ENCODE data around the gene TGFB1. TPM values are rescaled to one million over a fixed set of nuclear protein-coding genes. Genes with fewer than 3 reads are reported as not detected.
A peak's percentile ranks its signal among the peaks of the same experiment; 100 is the strongest.

TGFB1 gene
- polyA plus RNA-seq, 1 donor = 13.9 TPM

- Histone ChIP-seq H3K4me3 (ENCODE audit: low read length) (no peak overlapping the region), H3K36me3 (ENCODE audit: control insufficient read depth, insufficient read depth, low read length) (peaks cover 79% of the 10 kb centered on the region), H3K27ac (ENCODE audit: low read length) (no peak overlapping the region), H3K4me1 (ENCODE audit: control insufficient read depth, insufficient read depth, low read length) (peaks cover 9% of the 10 kb centered on the region), H3K9me3 (ENCODE audit: control insufficient read depth, low read depth, low read length) (no peaks in the 10 kb centered on the region), H3K27me3 (ENCODE audit: control insufficient read depth, insufficient read depth, low read length) (no peaks in the 10 kb centered on the region)
- DNase-seq = no peak
- no CpG with 5 or more reads among the region's 4 CpGs for WGBS (ENCODE audit: insufficient coverage, low lambda C conversion rate)
These were observed 48.8 kb downstream of the TGFB1 start for GRCh38 chr19:41304706-41305483.

GRCh38 chr19:41303954-41304353 lies 49.8 kb downstream of the TGFB1 start:
- Histone ChIP-seq H3K27me3 (ENCODE audit: control insufficient read depth, insufficient read depth, low read length) (no peaks in the 10 kb centered on the region), H3K4me3 (ENCODE audit: low read length) (no peak overlapping the region), H3K27ac (ENCODE audit: low read length) (no peak overlapping the region), H3K9me3 (ENCODE audit: control insufficient read depth, low read depth, low read length) (no peaks in the 10 kb centered on the region), H3K4me1 (ENCODE audit: control insufficient read depth, insufficient read depth, low read length) (peaks cover 4% of the 10 kb centered on the region), H3K36me3 (ENCODE audit: control insufficient read depth, insufficient read depth, low read length) (peaks cover 88% of the 10 kb centered on the region)
- DNase-seq = no peak
- WGBS (ENCODE audit: insufficient coverage, low lambda C conversion rate) = no CpG with 5 or more reads among the region's 14 CpGs

- Histone ChIP-seq H3K27ac (ENCODE audit: low read length) (no peak overlapping the region), H3K27me3 (ENCODE audit: control insufficient read depth, insufficient read depth, low read length) (no peaks in the 10 kb centered on the region), H3K36me3 (ENCODE audit: control insufficient read depth, insufficient read depth, low read length) (peaks cover 94% of the 10 kb centered on the region), H3K4me1 (ENCODE audit: control insufficient read depth, insufficient read depth, low read length) (peaks cover 8% of the 10 kb centered on the region), H3K9me3 (ENCODE audit: control insufficient read depth, low read depth, low read length) (no peaks in the 10 kb centered on the region), H3K4me3 (ENCODE audit: low read length) (no peak overlapping the region)
- WGBS (ENCODE audit: insufficient coverage, low lambda C conversion rate) = 80% methylated on average over 1 of the region's 21 CpGs
- DNase-seq = no peak
These were observed 50.9 kb downstream of the TGFB1 start for GRCh38 chr19:41302624-41303351.

GRCh38 chr19:41300555-41300954 lies 53.2 kb downstream of the TGFB1 start:
- H3K27ac ChIP-seq (ENCODE audit: low read length) = no peak overlapping the region
- 100% methylated on average over 2 of the region's 6 CpGs for WGBS (ENCODE audit: insufficient coverage, low lambda C conversion rate)
- no peak overlapping the region for H3K4me3 ChIP-seq (ENCODE audit: low read length)
- H3K27me3 ChIP-seq (ENCODE audit: control insufficient read depth, insufficient read depth, low read length) = no peaks in the 10 kb centered on the region
- DNase-seq = no peak
- H3K36me3 ChIP-seq (ENCODE audit: control insufficient read depth, insufficient read depth, low read length) = peaks cover 96% of the 10 kb centered on the region
- H3K9me3 ChIP-seq (ENCODE audit: control insufficient read depth, low read depth, low read length) = no peaks in the 10 kb centered on the region
- H3K4me1 ChIP-seq (ENCODE audit: control insufficient read depth, insufficient read depth, low read length) = peaks cover 20% of the 10 kb centered on the region

- Histone ChIP-seq H3K9me3 (ENCODE audit: control insufficient read depth, low read depth, low read length) (no peaks in the 10 kb centered on the region), H3K36me3 (ENCODE audit: control insufficient read depth, insufficient read depth, low read length) (peaks cover 96% of the 10 kb centered on the region), H3K4me3 (ENCODE audit: low read length) (no peak overlapping the region), H3K4me1 (ENCODE audit: control insufficient read depth, insufficient read depth, low read length) (peaks cover 28% of the 10 kb centered on the region), H3K27me3 (ENCODE audit: control insufficient read depth, insufficient read depth, low read length) (no peaks in the 10 kb centered on the region), H3K27ac (ENCODE audit: low read length) (no peak overlapping the region)
- DNase-seq = peak in 1 of 2 donors; percentile 33
- WGBS (ENCODE audit: insufficient coverage, low lambda C conversion rate) = 100% methylated on average over 1 of the region's 4 CpGs
These were observed 54.0 kb downstream of the TGFB1 start for GRCh38 chr19:41299755-41300089.

GRCh38 chr19:41299046-41299754 lies 54.5 kb downstream of the TGFB1 start:
- no peaks in the 10 kb centered on the region for H3K27me3 ChIP-seq (ENCODE audit: control insufficient read depth, insufficient read depth, low read length)
- H3K4me3 ChIP-seq (ENCODE audit: low read length) = no peak overlapping the region
- no peaks in the 10 kb centered on the region for H3K9me3 ChIP-seq (ENCODE audit: control insufficient read depth, low read depth, low read length)
- DNase-seq = no peak
- peaks cover 96% of the 10 kb centered on the region for H3K36me3 ChIP-seq (ENCODE audit: control insufficient read depth, insufficient read depth, low read length)
- WGBS (ENCODE audit: insufficient coverage, low lambda C conversion rate) = no CpG with 5 or more reads among the region's 10 CpGs
- H3K4me1 ChIP-seq (ENCODE audit: control insufficient read depth, insufficient read depth, low read length) = peaks cover 33% of the 10 kb centered on the region
- peak overlapping the region; percentile 87 for H3K27ac ChIP-seq (ENCODE audit: low read length)

- H3K27ac ChIP-seq (ENCODE audit: low read length) = peak overlapping the region; percentile 87
- no peak overlapping the region for H3K4me3 ChIP-seq (ENCODE audit: low read length)
- peak; percentile 54 to 73 for DNase-seq
- WGBS (ENCODE audit: insufficient coverage, low lambda C conversion rate) = no CpG with 5 or more reads among the region's 4 CpGs
- peaks cover 35% of the 10 kb centered on the region for H3K4me1 ChIP-seq (ENCODE audit: control insufficient read depth, insufficient read depth, low read length)
- H3K9me3 ChIP-seq (ENCODE audit: control insufficient read depth, low read depth, low read length) = no peaks in the 10 kb centered on the region
- H3K27me3 ChIP-seq (ENCODE audit: control insufficient read depth, insufficient read depth, low read length) = no peaks in the 10 kb centered on the region
- H3K36me3 ChIP-seq (ENCODE audit: control insufficient read depth, insufficient read depth, low read length) = peaks cover 96% of the 10 kb centered on the region
These were observed 55.3 kb downstream of the TGFB1 start for GRCh38 chr19:41298348-41298964.

- H3K4me3 ChIP-seq (ENCODE audit: low read length) = no peak overlapping the region
- DNase-seq = no peak
- peaks cover 96% of the 10 kb centered on the region for H3K36me3 ChIP-seq (ENCODE audit: control insufficient read depth, insufficient read depth, low read length)
- no peaks in the 10 kb centered on the region for H3K9me3 ChIP-seq (ENCODE audit: control insufficient read depth, low read depth, low read length)
- 100% methylated on average over 1 of the region's 7 CpGs for WGBS (ENCODE audit: insufficient coverage, low lambda C conversion rate)
- H3K27ac ChIP-seq (ENCODE audit: low read length) = peak overlapping the region; percentile 87
- no peaks in the 10 kb centered on the region for H3K27me3 ChIP-seq (ENCODE audit: control insufficient read depth, insufficient read depth, low read length)
- peaks cover 35% of the 10 kb centered on the region for H3K4me1 ChIP-seq (ENCODE audit: control insufficient read depth, insufficient read depth, low read length)
These were observed 55.9 kb downstream of the TGFB1 start for GRCh38 chr19:41297628-41298347.

GRCh38 chr19:41296433-41296871 lies 57.3 kb downstream of the TGFB1 start:
- no peak overlapping the region for H3K4me3 ChIP-seq (ENCODE audit: low read length)
- peaks cover 35% of the 10 kb centered on the region for H3K4me1 ChIP-seq (ENCODE audit: control insufficient read depth, insufficient read depth, low read length)
- H3K36me3 ChIP-seq (ENCODE audit: control insufficient read depth, insufficient read depth, low read length) = peaks cover 99% of the 10 kb centered on the region
- H3K27ac ChIP-seq (ENCODE audit: low read length) = no peak overlapping the region
- no peak for DNase-seq
- H3K9me3 ChIP-seq (ENCODE audit: control insufficient read depth, low read depth, low read length) = no peaks in the 10 kb centered on the region
- no CpG with 5 or more reads among the region's 2 CpGs for WGBS (ENCODE audit: insufficient coverage, low lambda C conversion rate)
- no peaks in the 10 kb centered on the region for H3K27me3 ChIP-seq (ENCODE audit: control insufficient read depth, insufficient read depth, low read length)

All from large intestine (tissue), 3 donors.